Testis (tissue), 2 donors: ENCODE measurements around the gene CPNE4.

ENCODE experiments used
- CTCF ChIP-seq, 3 experiments: fragments of 450-650 bp in 2 of 3; fragments of 200-600 bp in 1 of 3; sonication (generic) in 1 of 3; IDR thresholded peaks; one replicate each; pipeline ENCODE4 v1.5.1; 2016 to 2019; ENCODE audit warnings: antibody characterized with exemption in 3 of 3, mild to moderate bottlenecking in 2 of 3, moderate library complexity in 1 of 3
- POLR2A ChIP-seq: fragments of 450-650 bp; IDR thresholded peaks from one replicate; pipeline ENCODE4 v1.6.1; 2017; ENCODE audit warnings: antibody characterized with exemption, mild to moderate bottlenecking, moderate library complexity

GRCh38 chr3:132004571-132004970 lies 30.2 kb downstream of the CPNE4 start:
- TF ChIP-seq CTCF (IDR thresholded peaks at IDR 0.05) (no peak), POLR2A (no peak)
